Panc1 (cell line): Measurements from ENCODE around the gene MTERF4. TPM values are rescaled to one million over a fixed set of nuclear protein-coding genes. Genes with fewer than 3 reads are reported as not detected.

Source experiments
- ATAC-seq: fragments of 200-7000 bp; cut with Tn5 transposase; 2 replicates; pipeline ENCODE4 v1.9.1; 2020; ENCODE audit warnings: mild to moderate bottlenecking, moderate library complexity
- BruUV-seq: library from RNA; stranded (reverse); fragments of 400-500 nt; replicated peaks from 2 replicates; lab custom pipeline; 2021; lab: Mats Ljungman, UMichigan
- CTCF ChIA-PET: fragments of 300-600 bp; sonication (Branson Sonifier 250); formaldehyde crosslinking; loops from one replicate; lab custom pipeline; 2022; ENCODE audit warnings: antibody characterized with exemption; lab: Charles Lee
- POLR2A ChIA-PET: fragments of 300-600 bp; sonication (Branson Sonifier 250); formaldehyde crosslinking; loops from one replicate; lab custom pipeline; 2022; ENCODE audit warnings: antibody characterized with exemption; lab: Charles Lee
- DNase-seq: peaks from one replicate; pipeline ENCODE4 v3.0.0-alpha.2; 2010; ENCODE audit warnings: low read depth, low spot score
- H3K27ac ChIP-seq: 2 replicates; pipeline ENCODE4 v1.5.1; 2011; ENCODE audit warnings: mild to moderate bottlenecking, low read length, inconsistent platforms
- H3K27me3 ChIP-seq: fragments of 200-500 bp; sonication (Bioruptor generic); 2 replicates; pipeline ENCODE4 v1.6.0; 2014; ENCODE audit warnings: low read length, inconsistent platforms; ENCODE audit not compliant: control insufficient read depth, insufficient read depth
- H3K36me3 ChIP-seq: fragments of 200-500 bp; sonication (Bioruptor generic); 2 replicates; pipeline ENCODE4 v1.5.1; 2014; ENCODE audit warnings: inconsistent platforms, mild to moderate bottlenecking, low read length, moderate library complexity; ENCODE audit not compliant: control insufficient read depth, insufficient read depth
- H3K4me1 ChIP-seq: 2 replicates; pipeline ENCODE4 v1.5.1; 2011; ENCODE audit warnings: inconsistent platforms, mild to moderate bottlenecking, low read length, moderate library complexity; ENCODE audit not compliant: control insufficient read depth, insufficient read depth
- H3K4me3 ChIP-seq, 2 experiments: 2 replicates each; pipeline ENCODE4 v1.5.1; 2011 to 2012; ENCODE audit warnings: low read depth in 2 of 2, low read length in 2 of 2, mild to moderate bottlenecking in 2 of 2, inconsistent platforms in 1 of 2, moderate library complexity in 1 of 2
- H3K9me3 ChIP-seq: fragments of 200-500 bp; sonication (Bioruptor generic); 2 replicates; pipeline ENCODE4 v1.5.1; 2014; ENCODE audit warnings: low read depth, mild to moderate bottlenecking, inconsistent platforms, low read length, moderate library complexity; ENCODE audit not compliant: control insufficient read depth, insufficient read depth
- CTCF ChIP-seq: fragments of 450-650 bp; IDR thresholded peaks from 2 replicates; pipeline ENCODE4 v1.5.1; 2017; ENCODE audit warnings: mild to moderate bottlenecking
- POLR2AphosphoS5 ChIP-seq: IDR thresholded peaks from 2 replicates; pipeline ENCODE4 v1.6.1; 2012; ENCODE audit warnings: mild to moderate bottlenecking, low read depth, low read length, moderate library complexity
- REST ChIP-seq, 2 experiments: IDR thresholded peaks; 2 replicates each; pipeline ENCODE4 v1.6.1; 2011 to 2012; ENCODE audit warnings: low read depth in 2 of 2, control low read depth in 1 of 2, low read length in 1 of 2, mild to moderate bottlenecking in 1 of 2, moderate library complexity in 1 of 2; ENCODE audit not compliant: insufficient read depth in 1 of 2
- SIN3A ChIP-seq: IDR thresholded peaks from 2 replicates; pipeline ENCODE4 v1.6.1; 2012; ENCODE audit warnings: low read depth, mild to moderate bottlenecking, low read length, moderate library complexity, borderline replicate concordance; ENCODE audit not compliant: insufficient read depth
- TCF7L2 ChIP-seq: IDR thresholded peaks from 2 replicates; pipeline ENCODE4 v1.6.1; 2011; ENCODE audit warnings: mild to moderate bottlenecking, low read depth, low read length, inconsistent platforms
- in situ Hi-C: cut with HindIII; loops from 2 replicates; pipeline ENCODE4 v1.10.0; 2016; ENCODE audit warnings: low sequenced_read_pairs, low pct_unique_long_range_greater_than_20kb
- intact Hi-C: fragments of 100-400 bp; cut with micrococcal nuclease; formaldehyde crosslinking; loops from one replicate; pipeline ENCODE4 v1.10.0; 2022; ENCODE audit not compliant: unreplicated experiment
- total RNA-seq: library from RNA; stranded (reverse); gene quantifications from one replicate; pipeline ENCODE4 v1.2.1, GENCODE V29; 2021; ENCODE audit not compliant: unreplicated experiment

MTERF4 gene
- total RNA-seq, 1 experiment from 2014 or later = 28.9 TPM

- intact Hi-C loops = no loop called here
- ChIA-PET CTCF (no interaction called here), POLR2A (no interaction called here)
- Histone ChIP-seq H3K27me3 (no peaks in the 10 kb centered on the region), H3K9me3 (no peaks in the 10 kb centered on the region), H3K4me3 (no peak overlapping the region), H3K4me1 (peaks cover 11% of the 10 kb centered on the region), H3K36me3 (peaks cover 4% of the 10 kb centered on the region; the same call in 1 of the 2 replicates), H3K27ac (no peak overlapping the region)
- DNase-seq (no peak), ATAC-seq (no peak)
- TF ChIP-seq POLR2AphosphoS5 (no peak), TCF7L2 (no peak), SIN3A (no peak), CTCF (no peak), REST (IDR thresholded peaks at IDR 0.05; ENCODE audit: insufficient read depth in 1 of 2, low read depth in 2 of 2, low read length in 1 of 2) (no peak)
- BruUV-seq = no TSS peak
- in situ Hi-C loops = no loop called here
Observed at GRCh38 chr2:241146286-241146685, 44.2 kb upstream of the MTERF4 start.

DNA sequence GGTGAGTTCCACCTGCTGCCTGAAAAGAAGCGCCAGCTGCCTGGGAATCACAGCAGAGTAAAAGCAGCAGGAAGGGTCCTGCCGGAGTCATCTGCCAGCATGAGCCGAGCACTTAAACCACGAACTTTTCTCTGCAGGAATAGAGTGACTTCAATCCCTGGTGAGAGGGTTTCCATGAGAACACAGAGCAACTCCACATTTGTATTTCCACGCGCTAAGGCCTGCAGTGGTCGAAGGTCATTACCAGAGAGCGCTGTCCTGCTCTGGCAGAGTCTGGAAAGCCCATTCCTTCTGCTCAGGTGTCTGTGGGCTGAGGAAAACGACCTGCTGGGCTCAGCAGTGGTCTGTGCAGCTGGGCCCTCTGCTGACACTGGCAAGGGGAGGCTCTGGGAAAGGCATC lies 40.5 kb upstream of the MTERF4 start:
- TF ChIP-seq REST (IDR thresholded peaks at IDR 0.05; ENCODE audit: insufficient read depth in 1 of 2, low read depth in 2 of 2, low read length in 1 of 2) (no peak), SIN3A (no peak), TCF7L2 (no peak), CTCF (no peak), POLR2AphosphoS5 (no peak)
- BruUV-seq = no TSS peak
- Histone ChIP-seq H3K9me3 (no peaks in the 10 kb centered on the region), H3K4me3 (no peak overlapping the region), H3K27ac (no peak overlapping the region), H3K4me1 (no peaks in the 10 kb centered on the region), H3K27me3 (no peaks in the 10 kb centered on the region), H3K36me3 (no peaks in the 10 kb centered on the region)
- ATAC-seq (no peak), DNase-seq (no peak)
- in situ Hi-C loops (no loop called here), intact Hi-C loops (no loop called here)
- ChIA-PET POLR2A (interaction anchor here (0.6 kb wide), 2 partner anchors 37 to 363 kb away, joined by 3 read pairs; no protein-coding TSS in a partner anchor), CTCF (no interaction called here)
